ENCODE data around the gene FXYD6.
A peak's percentile ranks its signal among the peaks of the same experiment; 100 is the strongest.
"Not testable (repeated sequence)": the region's sequence is repeated elsewhere in the genome, so short reads cannot be mapped to it uniquely, and the experiment has no call there.

Gene FXYD6

GRCh38 chr11:117816151-117816741 is 60.2 kb downstream of the FXYD6 start:
- no peak for DNase-seq

- peak; percentile 68 for DNase-seq
Measured at GRCh38 chr11:117815262-117815803, 61.1 kb downstream of the FXYD6 start.

- DNase-seq: peak; percentile 95
Measured at GRCh38 chr11:117814766-117815261, 61.6 kb downstream of the FXYD6 start.

GRCh38 chr11:117814204-117814765 is 62.2 kb downstream of the FXYD6 start:
- no peak for DNase-seq

GRCh38 chr11:117810056-117810451 is 66.4 kb downstream of the FXYD6 start:
- not testable (repeated sequence) for DNase-seq

GRCh38 chr11:117809236-117810055 is 67.0 kb downstream of the FXYD6 start:
- DNase-seq: peak; percentile 57

GRCh38 chr11:117808784-117809183 is 67.7 kb downstream of the FXYD6 start:
- no peak for DNase-seq

GRCh38 chr11:117807482-117808327 is 68.8 kb downstream of the FXYD6 start:
- DNase-seq: peak; percentile 88

- no peak for DNase-seq
Measured at GRCh38 chr11:117806846-117807245, 69.6 kb downstream of the FXYD6 start.

- DNase-seq: no peak
Measured at GRCh38 chr11:117805045-117805444, 71.4 kb downstream of the FXYD6 start.

GRCh38 chr11:117803896-117804295 is 72.6 kb downstream of the FXYD6 start:
- DNase-seq: no peak

GRCh38 chr11:117799634-117800033 is 76.8 kb downstream of the FXYD6 start:
- DNase-seq: no peak

- peak; percentile 61 for DNase-seq
Measured at GRCh38 chr11:117796872-117797529, 79.5 kb downstream of the FXYD6 start, which contains the start of gene DSCAML1. Gene DSCAML1 (minus strand): TSS chr11:117797216. CDS start chr11:117797079, 137 bp downstream.

- DNase-seq: no peak
Measured at GRCh38 chr11:117796456-117796871, 80.0 kb downstream of the FXYD6 start.

GRCh38 chr11:117795638-117796455 is 80.6 kb downstream of the FXYD6 start:
- DNase-seq: no peak

- DNase-seq: no peak
Measured at GRCh38 chr11:117794772-117795629, 81.5 kb downstream of the FXYD6 start.

- DNase-seq: no peak
Measured at GRCh38 chr11:117794135-117794534, 82.3 kb downstream of the FXYD6 start.

GRCh38 chr11:117793583-117793982 is 82.9 kb downstream of the FXYD6 start:
- DNase-seq: no peak

GRCh38 chr11:117792992-117793391 is 83.5 kb downstream of the FXYD6 start:
- no peak for DNase-seq

GRCh38 chr11:117792241-117792640 is 84.2 kb downstream of the FXYD6 start:
- DNase-seq: no peak

All from CD4-positive, alpha-beta T cell treated with Interleukin-17A for 4 hours (primary cell).